ENCODE data around the gene IL4.

DNA sequence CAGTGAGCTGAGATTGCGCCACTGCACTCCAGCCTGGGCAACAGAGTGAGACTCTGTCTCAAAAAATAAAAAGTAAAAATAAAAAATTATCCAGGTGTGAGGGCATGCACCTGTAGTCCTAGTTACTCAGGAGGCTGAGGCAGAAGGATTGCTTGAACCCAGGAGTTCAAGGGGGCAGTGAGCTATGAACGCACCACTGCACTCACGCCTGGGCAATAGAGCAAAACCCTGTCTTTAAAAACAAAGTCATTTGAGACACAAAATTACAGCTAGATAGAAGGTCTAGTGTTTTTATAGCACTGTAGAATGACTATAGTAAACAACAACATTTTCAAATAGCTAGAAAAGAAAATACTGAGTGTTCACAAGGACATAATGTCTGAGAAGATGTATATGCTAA, 16.4 kb downstream of the IL4 start:
- TF ChIP-seq, protein P1, sequence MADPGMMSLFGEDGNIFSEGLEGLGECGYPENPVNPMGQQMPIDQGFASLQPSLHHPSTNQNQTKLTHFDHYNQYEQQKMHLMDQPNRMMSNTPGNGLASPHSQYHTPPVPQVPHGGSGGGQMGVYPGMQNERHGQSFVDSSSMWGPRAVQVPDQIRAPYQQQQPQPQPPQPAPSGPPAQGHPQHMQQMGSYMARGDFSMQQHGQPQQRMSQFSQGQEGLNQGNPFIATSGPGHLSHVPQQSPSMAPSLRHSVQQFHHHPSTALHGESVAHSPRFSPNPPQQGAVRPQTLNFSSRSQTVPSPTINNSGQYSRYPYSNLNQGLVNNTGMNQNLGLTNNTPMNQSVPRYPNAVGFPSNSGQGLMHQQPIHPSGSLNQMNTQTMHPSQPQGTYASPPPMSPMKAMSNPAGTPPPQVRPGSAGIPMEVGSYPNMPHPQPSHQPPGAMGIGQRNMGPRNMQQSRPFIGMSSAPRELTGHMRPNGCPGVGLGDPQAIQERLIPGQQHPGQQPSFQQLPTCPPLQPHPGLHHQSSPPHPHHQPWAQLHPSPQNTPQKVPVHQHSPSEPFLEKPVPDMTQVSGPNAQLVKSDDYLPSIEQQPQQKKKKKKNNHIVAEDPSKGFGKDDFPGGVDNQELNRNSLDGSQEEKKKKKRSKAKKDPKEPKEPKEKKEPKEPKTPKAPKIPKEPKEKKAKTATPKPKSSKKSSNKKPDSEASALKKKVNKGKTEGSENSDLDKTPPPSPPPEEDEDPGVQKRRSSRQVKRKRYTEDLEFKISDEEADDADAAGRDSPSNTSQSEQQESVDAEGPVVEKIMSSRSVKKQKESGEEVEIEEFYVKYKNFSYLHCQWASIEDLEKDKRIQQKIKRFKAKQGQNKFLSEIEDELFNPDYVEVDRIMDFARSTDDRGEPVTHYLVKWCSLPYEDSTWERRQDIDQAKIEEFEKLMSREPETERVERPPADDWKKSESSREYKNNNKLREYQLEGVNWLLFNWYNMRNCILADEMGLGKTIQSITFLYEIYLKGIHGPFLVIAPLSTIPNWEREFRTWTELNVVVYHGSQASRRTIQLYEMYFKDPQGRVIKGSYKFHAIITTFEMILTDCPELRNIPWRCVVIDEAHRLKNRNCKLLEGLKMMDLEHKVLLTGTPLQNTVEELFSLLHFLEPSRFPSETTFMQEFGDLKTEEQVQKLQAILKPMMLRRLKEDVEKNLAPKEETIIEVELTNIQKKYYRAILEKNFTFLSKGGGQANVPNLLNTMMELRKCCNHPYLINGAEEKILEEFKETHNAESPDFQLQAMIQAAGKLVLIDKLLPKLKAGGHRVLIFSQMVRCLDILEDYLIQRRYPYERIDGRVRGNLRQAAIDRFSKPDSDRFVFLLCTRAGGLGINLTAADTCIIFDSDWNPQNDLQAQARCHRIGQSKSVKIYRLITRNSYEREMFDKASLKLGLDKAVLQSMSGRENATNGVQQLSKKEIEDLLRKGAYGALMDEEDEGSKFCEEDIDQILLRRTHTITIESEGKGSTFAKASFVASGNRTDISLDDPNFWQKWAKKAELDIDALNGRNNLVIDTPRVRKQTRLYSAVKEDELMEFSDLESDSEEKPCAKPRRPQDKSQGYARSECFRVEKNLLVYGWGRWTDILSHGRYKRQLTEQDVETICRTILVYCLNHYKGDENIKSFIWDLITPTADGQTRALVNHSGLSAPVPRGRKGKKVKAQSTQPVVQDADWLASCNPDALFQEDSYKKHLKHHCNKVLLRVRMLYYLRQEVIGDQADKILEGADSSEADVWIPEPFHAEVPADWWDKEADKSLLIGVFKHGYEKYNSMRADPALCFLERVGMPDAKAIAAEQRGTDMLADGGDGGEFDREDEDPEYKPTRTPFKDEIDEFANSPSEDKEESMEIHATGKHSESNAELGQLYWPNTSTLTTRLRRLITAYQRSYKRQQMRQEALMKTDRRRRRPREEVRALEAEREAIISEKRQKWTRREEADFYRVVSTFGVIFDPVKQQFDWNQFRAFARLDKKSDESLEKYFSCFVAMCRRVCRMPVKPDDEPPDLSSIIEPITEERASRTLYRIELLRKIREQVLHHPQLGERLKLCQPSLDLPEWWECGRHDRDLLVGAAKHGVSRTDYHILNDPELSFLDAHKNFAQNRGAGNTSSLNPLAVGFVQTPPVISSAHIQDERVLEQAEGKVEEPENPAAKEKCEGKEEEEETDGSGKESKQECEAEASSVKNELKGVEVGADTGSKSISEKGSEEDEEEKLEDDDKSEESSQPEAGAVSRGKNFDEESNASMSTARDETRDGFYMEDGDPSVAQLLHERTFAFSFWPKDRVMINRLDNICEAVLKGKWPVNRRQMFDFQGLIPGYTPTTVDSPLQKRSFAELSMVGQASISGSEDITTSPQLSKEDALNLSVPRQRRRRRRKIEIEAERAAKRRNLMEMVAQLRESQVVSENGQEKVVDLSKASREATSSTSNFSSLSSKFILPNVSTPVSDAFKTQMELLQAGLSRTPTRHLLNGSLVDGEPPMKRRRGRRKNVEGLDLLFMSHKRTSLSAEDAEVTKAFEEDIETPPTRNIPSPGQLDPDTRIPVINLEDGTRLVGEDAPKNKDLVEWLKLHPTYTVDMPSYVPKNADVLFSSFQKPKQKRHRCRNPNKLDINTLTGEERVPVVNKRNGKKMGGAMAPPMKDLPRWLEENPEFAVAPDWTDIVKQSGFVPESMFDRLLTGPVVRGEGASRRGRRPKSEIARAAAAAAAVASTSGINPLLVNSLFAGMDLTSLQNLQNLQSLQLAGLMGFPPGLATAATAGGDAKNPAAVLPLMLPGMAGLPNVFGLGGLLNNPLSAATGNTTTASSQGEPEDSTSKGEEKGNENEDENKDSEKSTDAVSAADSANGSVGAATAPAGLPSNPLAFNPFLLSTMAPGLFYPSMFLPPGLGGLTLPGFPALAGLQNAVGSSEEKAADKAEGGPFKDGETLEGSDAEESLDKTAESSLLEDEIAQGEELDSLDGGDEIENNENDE (IDR thresholded peaks at IDR 0.05; ENCODE audit: low read depth, low read length): no peak
- TF ChIP-seq, protein P2, sequence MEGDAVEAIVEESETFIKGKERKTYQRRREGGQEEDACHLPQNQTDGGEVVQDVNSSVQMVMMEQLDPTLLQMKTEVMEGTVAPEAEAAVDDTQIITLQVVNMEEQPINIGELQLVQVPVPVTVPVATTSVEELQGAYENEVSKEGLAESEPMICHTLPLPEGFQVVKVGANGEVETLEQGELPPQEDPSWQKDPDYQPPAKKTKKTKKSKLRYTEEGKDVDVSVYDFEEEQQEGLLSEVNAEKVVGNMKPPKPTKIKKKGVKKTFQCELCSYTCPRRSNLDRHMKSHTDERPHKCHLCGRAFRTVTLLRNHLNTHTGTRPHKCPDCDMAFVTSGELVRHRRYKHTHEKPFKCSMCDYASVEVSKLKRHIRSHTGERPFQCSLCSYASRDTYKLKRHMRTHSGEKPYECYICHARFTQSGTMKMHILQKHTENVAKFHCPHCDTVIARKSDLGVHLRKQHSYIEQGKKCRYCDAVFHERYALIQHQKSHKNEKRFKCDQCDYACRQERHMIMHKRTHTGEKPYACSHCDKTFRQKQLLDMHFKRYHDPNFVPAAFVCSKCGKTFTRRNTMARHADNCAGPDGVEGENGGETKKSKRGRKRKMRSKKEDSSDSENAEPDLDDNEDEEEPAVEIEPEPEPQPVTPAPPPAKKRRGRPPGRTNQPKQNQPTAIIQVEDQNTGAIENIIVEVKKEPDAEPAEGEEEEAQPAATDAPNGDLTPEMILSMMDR (IDR thresholded peaks at IDR 0.05 in 2 of 3, conservative IDR thresholded peaks at IDR 0.05 in 1 of 3; ENCODE audit: insufficient read depth in 2 of 3, low read depth in 1 of 3, low read length in 3 of 3): no peak
- TF ChIP-seq NCOA2 (IDR thresholded peaks at IDR 0.05; ENCODE audit: partially characterized antibody in 2 of 2) (no peak), ZFX (CRISPR knock-in tag; IDR thresholded peaks at IDR 0.05) (no peak), JUNB (CRISPR knock-in tag; conservative IDR thresholded peaks at IDR 0.05) (no peak), NR3C1 (CRISPR knock-in tag; IDR thresholded peaks at IDR 0.05) (no peak), CHD4 (IDR thresholded peaks at IDR 0.05; ENCODE audit: insufficient read depth, insufficient replicate concordance, low read depth, low read length, poor library complexity, severe bottlenecking) (no peak), EZH2 (IDR thresholded peaks at IDR 0.05; ENCODE audit: borderline replicate concordance, low read depth, low read length) (no peak), POLR2AphosphoS5 (IDR thresholded peaks at IDR 0.05; ENCODE audit: control insufficient read depth, insufficient read depth, low read depth, low read length) (no peak), HDGF (IDR thresholded peaks at IDR 0.05) (no peak), GATAD2A (IDR thresholded peaks at IDR 0.05) (no peak), POLR2A (conservative IDR thresholded peaks at IDR 0.05) (no peak)
- TF ChIP-seq, protein P3, sequence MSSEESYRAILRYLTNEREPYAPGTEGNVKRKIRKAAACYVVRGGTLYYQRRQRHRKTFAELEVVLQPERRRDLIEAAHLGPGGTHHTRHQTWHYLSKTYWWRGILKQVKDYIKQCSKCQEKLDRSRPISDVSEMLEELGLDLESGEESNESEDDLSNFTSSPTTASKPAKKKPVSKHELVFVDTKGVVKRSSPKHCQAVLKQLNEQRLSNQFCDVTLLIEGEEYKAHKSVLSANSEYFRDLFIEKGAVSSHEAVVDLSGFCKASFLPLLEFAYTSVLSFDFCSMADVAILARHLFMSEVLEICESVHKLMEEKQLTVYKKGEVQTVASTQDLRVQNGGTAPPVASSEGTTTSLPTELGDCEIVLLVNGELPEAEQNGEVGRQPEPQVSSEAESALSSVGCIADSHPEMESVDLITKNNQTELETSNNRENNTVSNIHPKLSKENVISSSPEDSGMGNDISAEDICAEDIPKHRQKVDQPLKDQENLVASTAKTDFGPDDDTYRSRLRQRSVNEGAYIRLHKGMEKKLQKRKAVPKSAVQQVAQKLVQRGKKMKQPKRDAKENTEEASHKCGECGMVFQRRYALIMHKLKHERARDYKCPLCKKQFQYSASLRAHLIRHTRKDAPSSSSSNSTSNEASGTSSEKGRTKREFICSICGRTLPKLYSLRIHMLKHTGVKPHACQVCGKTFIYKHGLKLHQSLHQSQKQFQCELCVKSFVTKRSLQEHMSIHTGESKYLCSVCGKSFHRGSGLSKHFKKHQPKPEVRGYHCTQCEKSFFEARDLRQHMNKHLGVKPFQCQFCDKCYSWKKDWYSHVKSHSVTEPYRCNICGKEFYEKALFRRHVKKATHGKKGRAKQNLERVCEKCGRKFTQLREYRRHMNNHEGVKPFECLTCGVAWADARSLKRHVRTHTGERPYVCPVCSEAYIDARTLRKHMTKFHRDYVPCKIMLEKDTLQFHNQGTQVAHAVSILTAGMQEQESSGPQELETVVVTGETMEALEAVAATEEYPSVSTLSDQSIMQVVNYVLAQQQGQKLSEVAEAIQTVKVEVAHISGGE (CRISPR knock-in tag; IDR thresholded peaks at IDR 0.05): no peak

All from K562 (cell line).